GM18526 (cell line): Measurements from ENCODE around the gene SCML2.

Experiments used
- POLR2A ChIP-seq: IDR thresholded peaks from 3 replicates; pipeline ENCODE4 v1.6.1; 2011; ENCODE audit not compliant: insufficient read length; ENCODE audit errors: extremely low read depth

SCML2 gene

GRCh38 chrX:18354369-18355223, at the start of gene SCML2:
Gene SCML2, minus strand, starts transcription at chrX:18354688. Its CDS starts 20,617 bp downstream, at chrX:18334071.
- no peak for TF ChIP-seq POLR2A

DNA sequence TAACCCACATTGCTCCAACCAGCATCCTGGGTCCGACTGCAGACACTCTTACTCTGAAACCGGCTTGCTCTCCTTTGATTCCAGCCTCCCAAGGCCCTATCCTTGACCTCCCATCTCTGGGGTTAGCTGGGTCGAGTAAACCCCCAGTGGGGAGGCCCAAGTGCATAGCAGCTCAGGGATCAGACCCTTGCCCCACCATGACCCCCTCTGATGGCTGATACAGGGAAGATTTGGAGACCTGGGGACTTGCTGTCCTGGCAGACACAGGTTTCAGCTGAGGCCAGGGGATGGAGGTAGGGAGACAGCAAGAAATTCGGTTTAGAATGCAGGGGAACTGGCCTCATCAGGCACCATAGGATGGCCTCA, 47.3 kb upstream of the SCML2 start:
- TF ChIP-seq POLR2A, result no peak

- no peak for TF ChIP-seq POLR2A
Observed at GRCh38 chrX:18394477-18394876, 40.0 kb upstream of the SCML2 start.

DNA sequence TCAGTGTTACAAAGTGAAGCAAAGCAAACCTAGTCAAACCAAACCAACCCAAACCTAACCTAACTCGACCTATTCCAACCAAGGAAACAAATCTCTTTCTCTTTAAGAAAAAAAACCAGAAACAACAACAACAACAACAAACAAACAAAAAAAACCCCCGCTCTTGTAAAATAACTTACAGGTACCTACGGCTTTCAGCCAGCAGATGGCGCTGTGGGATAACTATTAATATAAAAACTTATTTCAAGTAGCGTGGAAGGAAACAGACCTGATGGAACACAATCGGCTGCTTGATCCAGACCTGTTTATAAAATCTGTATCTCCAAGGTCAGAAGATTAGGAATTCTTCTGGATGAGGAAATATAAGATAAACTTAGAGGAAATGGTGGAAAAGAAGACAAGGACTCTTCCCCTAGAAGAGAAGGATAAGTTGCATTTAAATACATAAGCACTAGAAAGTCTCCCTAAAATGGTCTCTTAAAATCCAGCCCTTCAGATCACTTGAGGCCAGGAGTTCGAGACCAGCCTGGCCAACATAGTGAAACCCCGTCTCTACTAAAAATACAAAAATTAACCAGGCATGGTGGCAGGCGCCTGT, 36.6 kb upstream of the SCML2 start:
- TF ChIP-seq POLR2A, result no peak

- TF ChIP-seq POLR2A, result no peak
Observed at GRCh38 chrX:18389966-18390365, 35.5 kb upstream of the SCML2 start.

GRCh38 chrX:18377796-18378195, 23.3 kb upstream of the SCML2 start:
- no peak for TF ChIP-seq POLR2A

- no peak for TF ChIP-seq POLR2A
Observed at GRCh38 chrX:18368402-18368801, 13.9 kb upstream of the SCML2 start.

- TF ChIP-seq POLR2A, result no peak
Observed at GRCh38 chrX:18360867-18361266, 6.4 kb upstream of the SCML2 start.

DNA sequence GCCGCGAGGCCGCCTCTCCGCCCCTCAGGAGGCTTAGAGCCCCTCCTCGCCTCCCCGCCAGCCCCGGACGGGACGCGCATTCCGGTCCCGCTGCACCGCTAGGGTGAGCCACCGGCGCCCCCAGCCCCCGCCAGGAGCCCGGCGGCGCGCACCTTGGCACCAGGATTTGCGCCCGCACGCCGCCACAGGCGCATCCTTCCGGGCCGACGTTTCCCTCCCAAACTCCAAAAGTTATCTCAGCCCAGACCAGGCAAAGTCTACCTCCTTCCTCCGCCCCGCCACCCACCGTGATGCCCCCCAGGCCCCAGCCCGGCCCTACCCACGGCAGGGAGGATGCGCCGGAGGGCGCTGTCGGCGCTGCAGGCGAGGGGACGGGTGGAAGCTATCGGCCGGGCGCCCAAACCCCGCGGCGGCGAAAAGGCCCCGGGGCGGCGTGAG, 538 bp downstream of the SCML2 start:
- TF ChIP-seq POLR2A, result no peak

DNA sequence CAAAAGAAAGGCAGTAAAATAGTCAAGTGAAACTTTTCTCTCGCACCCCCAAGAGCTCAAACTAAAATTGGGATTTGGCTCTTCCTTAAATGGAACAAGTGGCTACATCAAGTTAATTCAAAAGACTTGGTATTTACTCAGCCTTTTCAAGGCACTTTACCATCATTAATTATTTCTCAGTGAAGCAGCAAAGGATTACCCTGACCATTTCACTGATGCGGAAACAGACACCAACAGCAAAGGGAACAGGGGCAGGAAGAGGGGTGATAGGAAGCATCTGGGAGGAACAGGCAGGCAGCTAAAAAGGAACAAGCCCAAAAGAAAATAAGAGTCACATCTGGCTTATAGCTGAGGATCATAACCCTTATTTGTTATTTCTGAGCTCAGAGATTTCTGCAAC, 2.7 kb downstream of the SCML2 start:
- no peak for TF ChIP-seq POLR2A

DNA sequence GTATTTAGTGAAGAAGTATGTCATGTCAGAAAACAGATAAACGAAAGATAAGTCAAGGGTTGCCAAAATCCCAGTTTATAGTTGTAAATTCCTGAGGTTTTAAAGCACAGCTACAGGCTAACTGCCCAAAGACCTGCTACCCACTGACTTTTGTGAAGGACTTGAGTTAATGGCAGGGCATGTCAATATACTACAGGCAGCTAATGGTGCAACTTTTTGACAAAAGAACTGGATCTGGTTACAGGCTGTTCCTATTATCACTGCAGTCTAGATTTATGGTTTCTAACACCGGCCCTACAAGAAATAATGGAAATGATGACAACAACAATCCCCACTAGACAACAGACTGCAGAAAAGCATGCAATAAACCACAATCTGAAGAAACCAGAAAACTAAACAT, 6.4 kb downstream of the SCML2 start:
- TF ChIP-seq POLR2A, result no peak

- TF ChIP-seq POLR2A, result no peak
Observed at GRCh38 chrX:18309401-18309800, 45.1 kb downstream of the SCML2 start.

DNA sequence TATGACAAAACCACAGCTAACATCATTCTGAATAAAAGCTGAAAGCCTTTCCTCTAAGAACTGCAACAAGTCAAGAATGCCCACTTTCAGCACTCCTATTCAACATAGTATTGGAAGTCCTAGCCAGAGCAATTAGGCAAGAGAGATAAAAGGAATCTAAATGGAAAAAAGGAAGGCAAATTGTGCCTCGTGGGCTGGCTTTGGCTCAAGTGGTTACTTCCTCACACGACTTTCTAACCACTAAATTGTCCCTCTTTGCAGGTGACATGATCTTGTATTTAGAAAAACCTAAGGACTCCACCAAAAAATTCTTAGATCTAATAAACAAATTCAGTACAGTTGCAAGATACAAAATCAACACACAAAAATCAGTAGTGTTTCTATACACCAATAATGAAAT, 57.2 kb downstream of the SCML2 start:
- TF ChIP-seq POLR2A, result no peak

DNA sequence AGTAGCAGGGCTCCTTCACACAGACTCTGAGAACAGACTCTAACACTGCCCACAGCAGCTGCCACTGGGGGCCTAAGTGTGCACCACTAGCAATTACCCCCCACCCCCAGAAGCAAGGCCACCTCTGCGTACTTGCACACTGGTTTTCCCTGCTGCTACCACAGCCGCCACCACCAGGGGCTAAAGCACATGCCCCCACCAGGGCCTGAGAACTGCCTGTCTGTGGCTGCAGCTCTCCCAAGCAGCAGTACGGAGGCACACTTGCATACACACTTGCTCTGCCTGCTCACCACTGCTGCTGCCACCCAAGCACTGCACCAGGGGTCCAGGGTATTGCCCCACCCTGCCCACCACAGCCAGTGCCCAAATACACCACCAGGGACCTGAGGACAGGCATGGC, 59.6 kb downstream of the SCML2 start:
- no peak for TF ChIP-seq POLR2A

DNA sequence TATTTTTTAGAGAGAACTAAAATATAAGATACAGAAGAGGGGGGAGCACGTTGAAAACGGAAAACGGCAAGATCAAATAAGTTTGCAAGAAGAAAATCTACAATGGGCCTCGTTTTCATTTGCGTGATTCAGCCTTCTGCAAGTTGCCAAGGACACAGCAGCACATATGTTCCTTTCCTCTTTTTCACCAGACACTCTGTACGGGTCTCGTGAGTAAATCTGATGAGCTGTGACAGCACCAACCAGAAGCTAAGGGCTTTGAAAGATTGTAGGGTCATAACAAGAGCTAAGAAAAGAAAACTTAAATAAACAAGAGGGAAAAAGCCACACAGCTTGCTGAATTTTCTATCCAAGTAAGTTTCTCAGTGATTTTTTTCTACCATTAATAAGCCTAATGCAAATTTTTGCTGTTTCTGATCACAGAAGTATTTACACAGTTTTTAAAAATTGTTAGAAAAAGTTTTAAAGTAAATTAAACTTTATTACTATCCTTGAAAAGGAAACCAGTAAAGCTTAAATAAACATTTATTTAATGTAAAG, 63.4 kb downstream of the SCML2 start:
- TF ChIP-seq POLR2A, result no peak

- no peak for TF ChIP-seq POLR2A
Observed at GRCh38 chrX:18290200-18290599, 64.3 kb downstream of the SCML2 start.
